Spleen (tissue), 11 donors: ENCODE measurements around the gene LRRC4C. TPM values are rescaled to one million over a fixed set of nuclear protein-coding genes. Genes with fewer than 3 reads are reported as not detected.

Experiments
- DNase-seq: peaks from one replicate; pipeline ENCODE4 v3.0.0-alpha.2; 2020
- H3K27ac ChIP-seq, 8 donors: fragments of 200-600 bp; sonication (generic) in 7 of 8; 1 replicate in 4 of 8; 2 replicates in 4 of 8; pipeline versions ENCODE4 v1.5.0 to v1.8.0; 2016 to 2021; ENCODE audit warnings: inconsistent platforms in 4 of 8, mild to moderate bottlenecking in 4 of 8, moderate library complexity in 1 of 8
- H3K27me3 ChIP-seq, 7 donors: fragments of 200-600 bp; sonication (generic) in 6 of 7; replicated peaks in 1 of 7; 1 replicate in 4 of 7; 2 replicates in 3 of 7; pipeline versions ENCODE4 v1.5.0 to v1.8.0; 2016 to 2021; ENCODE audit warnings: inconsistent platforms in 3 of 7, mild to moderate bottlenecking in 1 of 7
- H3K36me3 ChIP-seq, 6 donors: fragments of 200-600 bp; sonication (generic) in 5 of 6; 1 replicate in 4 of 6; 2 replicates in 2 of 6; pipeline versions ENCODE4 v1.5.0 to v1.8.0; 2016 to 2021; ENCODE audit warnings: inconsistent platforms in 2 of 6
- H3K4me1 ChIP-seq, 6 donors: fragments of 200-600 bp; sonication (generic) in 5 of 6; 1 replicate in 3 of 6; 2 replicates in 3 of 6; pipeline versions ENCODE4 v1.5.0 to v1.8.0; 2016 to 2021; ENCODE audit warnings: inconsistent platforms in 3 of 6
- H3K4me3 ChIP-seq, 8 donors: fragments of 200-600 bp; sonication (generic) in 7 of 8; 1 replicate in 4 of 8; 2 replicates in 4 of 8; pipeline versions ENCODE4 v1.5.0 to v1.8.0; 2016 to 2021; ENCODE audit warnings: inconsistent platforms in 4 of 8, mild to moderate bottlenecking in 4 of 8, moderate library complexity in 2 of 8
- H3K9me3 ChIP-seq, 8 donors: fragments of 200-600 bp; sonication (generic) in 7 of 8; 1 replicate in 4 of 8; 2 replicates in 4 of 8; pipeline versions ENCODE4 v1.5.0 to v1.8.0; 2016 to 2021; ENCODE audit warnings: inconsistent platforms in 4 of 8
- CTCF ChIP-seq, 11 experiments: fragments of 200-600 bp in 7 of 11; fragments of 450-650 bp in 4 of 11; sonication (generic) in 4 of 11; IDR thresholded peaks in 8 of 11; conservative IDR thresholded peaks in 3 of 11; 1 replicate in 7 of 11; 2 replicates in 4 of 11; pipeline versions ENCODE4 v1.4.0 to v1.8.0; 2016 to 2021; ENCODE audit warnings: antibody characterized with exemption in 11 of 11, inconsistent platforms in 4 of 11, mild to moderate bottlenecking in 1 of 11
- POLR2A ChIP-seq, 3 donors: fragments of 450-650 bp; IDR thresholded peaks; one replicate each; pipeline ENCODE4 v1.5.1; 2017; ENCODE audit warnings: antibody characterized with exemption in 3 of 3, mild to moderate bottlenecking in 1 of 3
- POLR2AphosphoS5 ChIP-seq, 3 donors: sonication (generic); formaldehyde crosslinking; IDR thresholded peaks; one replicate each; pipeline ENCODE4 v1.5.1; 2017; ENCODE audit warnings: antibody characterized with exemption in 3 of 3
- WGBS, 5 donors: extraction: QIAGEN DNeasy Blood & Tissue Kit in 3 of 5; methylation state at CpG; one replicate each; pipeline versions ENCODE4 v1.1.5 to v1.1.7; 2013 to 2018; 5-methylcytosine and 5-hydroxymethylcytosine counted together
- intact Hi-C: fragments of 100-400 bp; cut with DNase I; formaldehyde crosslinking; loops from one replicate; pipeline ENCODE4 v1.15.0; 2023; ENCODE audit warnings: low total_unique reads
- polyA plus RNA-seq, 3 donors: library from polyadenylated mRNA; stranded (reverse); fragments of 200-250 nt; gene quantifications; one replicate each; pipeline ENCODE4 v1.2.1, GENCODE V29; 2013
- total RNA-seq, 7 donors: library from RNA; depleted of rRNA in 3 of 7; stranded (reverse); fragments of >200 nt in 3 of 7; fragmentation: NEBNext Ultra II Directional in 4 of 7; extraction: Animal tissue kit (Norgen Biotek cat#: 25700) in 4 of 7; gene quantifications; one replicate each; pipeline versions ENCODE4 v1.1.0 to v1.2.1, GENCODE V29; 2016 to 2021
- donor health status: healthy with polysubstance abuse.
- donor health status: DM: no; HTN: no; CAD: no; lungs with moderate emphysema.
- donor health status: DM: no; HTN: no; CAD: no.
- donor health status: Bipolar disorder and iron deficiency.
- donor health status: healthy.
- donor health status: DM: no; HTN: no; CAD: no.
- donor health status: DM: yes; HTN: yes; CAD: no.

Gene LRRC4C
- total and polyA plus RNA-seq, 10 donors, result 0.15 to 8.9 (median 1.9) TPM

- no peaks in the 10 kb centered on the region for H3K4me1 ChIP-seq
- no peaks in the 10 kb centered on the region for H3K27me3 ChIP-seq
- H3K9me3 ChIP-seq, result no peaks in the 10 kb centered on the region
- H3K36me3 ChIP-seq, result no peaks in the 10 kb centered on the region
- H3K4me3 ChIP-seq, result no peak overlapping the region
- WGBS, 5 donors, result 64 to 76% (median 68%) methylated on average over 3 of the region's 3 CpGs
- no peak for DNase-seq
- intact Hi-C loops, result no loop called here
- no peak for TF ChIP-seq POLR2AphosphoS5 (IDR thresholded peaks at IDR 0.05)
- TF ChIP-seq CTCF (IDR thresholded peaks at IDR 0.05 in 8 of 11, conservative IDR thresholded peaks at IDR 0.05 in 3 of 11), result no peak
- no peak for TF ChIP-seq POLR2A (IDR thresholded peaks at IDR 0.05)
- no peak overlapping the region for H3K27ac ChIP-seq
Measured at GRCh38 chr11:40235841-40236240, 1223.6 kb downstream of the LRRC4C start.

- no peaks in the 10 kb centered on the region for H3K9me3 ChIP-seq
- no peaks in the 10 kb centered on the region for H3K36me3 ChIP-seq
- H3K27me3 ChIP-seq, result no peaks in the 10 kb centered on the region
- no peak for TF ChIP-seq POLR2AphosphoS5 (IDR thresholded peaks at IDR 0.05)
- no peak for TF ChIP-seq POLR2A (IDR thresholded peaks at IDR 0.05)
- no peak for TF ChIP-seq CTCF (IDR thresholded peaks at IDR 0.05 in 8 of 11, conservative IDR thresholded peaks at IDR 0.05 in 3 of 11)
- no peaks in the 10 kb centered on the region for H3K4me1 ChIP-seq
- no peak overlapping the region for H3K4me3 ChIP-seq
- no peak for DNase-seq
- 92 to 95% (median 93%) methylated on average over 2 of the region's 2 CpGs for WGBS, 5 donors
- H3K27ac ChIP-seq, result no peak overlapping the region
- intact Hi-C loops, result no loop called here
Measured at GRCh38 chr11:40230821-40231220, 1228.6 kb downstream of the LRRC4C start.

- DNase-seq, result no peak
- Histone ChIP-seq H3K36me3 (no peaks in the 10 kb centered on the region), H3K4me1 (no peaks in the 10 kb centered on the region), H3K27me3 (no peaks in the 10 kb centered on the region), H3K27ac (no peak overlapping the region), H3K9me3 (no peaks in the 10 kb centered on the region), H3K4me3 (no peak overlapping the region)
- 59 to 83% (median 74%) methylated on average over 3 of the region's 3 CpGs for WGBS, 5 donors
- no peak for TF ChIP-seq POLR2AphosphoS5 (IDR thresholded peaks at IDR 0.05)
- intact Hi-C loops, result no loop called here
Measured at GRCh38 chr11:40228662-40229061, 1230.8 kb downstream of the LRRC4C start.

- H3K27ac ChIP-seq, result no peak overlapping the region
- H3K9me3 ChIP-seq, result no peaks in the 10 kb centered on the region
- DNase-seq, result no peak
- intact Hi-C loops, result no loop called here
- H3K4me1 ChIP-seq, result no peaks in the 10 kb centered on the region
- no peaks in the 10 kb centered on the region for H3K36me3 ChIP-seq
- H3K27me3 ChIP-seq, result no peaks in the 10 kb centered on the region
- H3K4me3 ChIP-seq, result no peak overlapping the region
- TF ChIP-seq CTCF (IDR thresholded peaks at IDR 0.05 in 8 of 11, conservative IDR thresholded peaks at IDR 0.05 in 3 of 11) (no peak), POLR2A (IDR thresholded peaks at IDR 0.05) (no peak), POLR2AphosphoS5 (IDR thresholded peaks at IDR 0.05) (no peak)
Measured at GRCh38 chr11:40227730-40228129, 1231.7 kb downstream of the LRRC4C start.

- intact Hi-C loops, result no loop called here
Measured at GRCh38 chr11:40226654-40227053, 1232.8 kb downstream of the LRRC4C start.

More at GRCh38 chr11:40226654-40227053, 1232.8 kb downstream of the LRRC4C start:
- no peak for TF ChIP-seq POLR2AphosphoS5 (IDR thresholded peaks at IDR 0.05)
- TF ChIP-seq POLR2A (IDR thresholded peaks at IDR 0.05), result no peak
- no peak for TF ChIP-seq CTCF (IDR thresholded peaks at IDR 0.05 in 8 of 11, conservative IDR thresholded peaks at IDR 0.05 in 3 of 11)
- Histone ChIP-seq H3K4me1 (no peaks in the 10 kb centered on the region), H3K27me3 (no peaks in the 10 kb centered on the region), H3K36me3 (no peaks in the 10 kb centered on the region), H3K27ac (no peak overlapping the region), H3K9me3 (no peaks in the 10 kb centered on the region), H3K4me3 (no peak overlapping the region)
- DNase-seq, result no peak
- WGBS, 5 donors, result 31 to 42% (median 38%) methylated on average over 2 of the region's 2 CpGs
